Heart left ventricle (tissue), 13 donors: ENCODE results near the gene ST6GALNAC5.

Source experiments
- CTCF ChIP-seq, 12 donors: fragments of 200-600 bp; sonication (generic) in 4 of 12; IDR thresholded peaks; one replicate each; pipeline versions ENCODE4 v1.5.0 to v1.8.0; 2018 to 2022; ENCODE audit warnings: antibody characterized with exemption in 12 of 12, mild to moderate bottlenecking in 5 of 12
- POLR2A ChIP-seq, 2 donors: fragments of 450-650 bp; IDR thresholded peaks; one replicate each; pipeline ENCODE4 v1.6.1; 2017; ENCODE audit warnings: antibody characterized with exemption in 2 of 2, mild to moderate bottlenecking in 2 of 2, moderate library complexity in 2 of 2
- donor health status: ischemic (EF 13 %, LVEDD 7.1; RV severe dilation, severe dysfunction).
- donor health status: DM: no; HTN: yes; CAD: no.
- donor health status: DM: no; HTN: no; CAD: no.
- donor health status: ischemic (EF 25% LVEDD 6.9; RV normal size, moderate dysfunction).
- donor health status: ischemic (EF 25% LVEDD 5.7; RV mildly dilated, moderate dysfunction).
- donor health status: ischemic (EF 35%, LVEDD 5.7; RV mildly dilated, moderate dysfunction).
- donor health status: nonischemic (EF 11% LVEDD 7.7; RV severe dilation, severe dysfunction).
- donor health status: DM: yes; HTN: yes; CAD: no.
- donor health status: PGD.
- donor health status: ischemic (EF 29% LVEDD 5.4; RV normal size, mild dysfunction).
- donor health status: nonischemic (EF 23%, LVEDD 6.1; RV moderate dilation, normal function).

GRCh38 chr1:77027847-77028246 is 160.6 kb downstream of the ST6GALNAC5 start:
- TF ChIP-seq CTCF (IDR thresholded peaks at IDR 0.05) (no peak), POLR2A (IDR thresholded peaks at IDR 0.05) (no peak)
